Left forelimb (tissue), 1 donor: ENCODE measurements around the gene CCDC192.

Experiments
- DNase-seq: peaks from one replicate; pipeline ENCODE4 v3.0.0-alpha.2; 2018; ENCODE audit warnings: low spot score

CCDC192 gene

DNA sequence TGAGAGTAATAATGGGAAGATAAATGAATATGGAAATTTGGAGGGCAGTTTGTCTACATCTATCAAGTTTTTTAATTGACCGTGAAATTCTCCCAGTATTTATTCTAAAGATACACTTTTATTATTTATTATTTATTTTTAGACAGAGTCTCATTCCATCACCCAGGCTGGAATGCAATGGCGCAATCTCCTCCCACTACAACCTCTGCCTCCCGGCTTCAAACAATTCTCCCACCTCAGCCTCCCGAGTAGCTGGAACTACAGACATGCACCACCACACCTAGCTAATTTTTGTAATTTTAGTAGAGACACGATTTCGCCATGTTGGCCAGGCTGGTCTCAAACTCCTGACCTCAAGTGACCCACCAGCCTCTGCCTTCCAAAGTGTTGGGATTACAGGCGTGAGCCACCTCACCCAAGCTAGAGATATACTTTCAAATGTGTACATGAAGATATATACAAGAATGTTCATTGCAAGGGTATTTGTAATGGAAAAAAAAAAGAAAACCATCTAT lies 282.7 kb downstream of the CCDC192 start:
- DNase-seq, result no peak

DNA sequence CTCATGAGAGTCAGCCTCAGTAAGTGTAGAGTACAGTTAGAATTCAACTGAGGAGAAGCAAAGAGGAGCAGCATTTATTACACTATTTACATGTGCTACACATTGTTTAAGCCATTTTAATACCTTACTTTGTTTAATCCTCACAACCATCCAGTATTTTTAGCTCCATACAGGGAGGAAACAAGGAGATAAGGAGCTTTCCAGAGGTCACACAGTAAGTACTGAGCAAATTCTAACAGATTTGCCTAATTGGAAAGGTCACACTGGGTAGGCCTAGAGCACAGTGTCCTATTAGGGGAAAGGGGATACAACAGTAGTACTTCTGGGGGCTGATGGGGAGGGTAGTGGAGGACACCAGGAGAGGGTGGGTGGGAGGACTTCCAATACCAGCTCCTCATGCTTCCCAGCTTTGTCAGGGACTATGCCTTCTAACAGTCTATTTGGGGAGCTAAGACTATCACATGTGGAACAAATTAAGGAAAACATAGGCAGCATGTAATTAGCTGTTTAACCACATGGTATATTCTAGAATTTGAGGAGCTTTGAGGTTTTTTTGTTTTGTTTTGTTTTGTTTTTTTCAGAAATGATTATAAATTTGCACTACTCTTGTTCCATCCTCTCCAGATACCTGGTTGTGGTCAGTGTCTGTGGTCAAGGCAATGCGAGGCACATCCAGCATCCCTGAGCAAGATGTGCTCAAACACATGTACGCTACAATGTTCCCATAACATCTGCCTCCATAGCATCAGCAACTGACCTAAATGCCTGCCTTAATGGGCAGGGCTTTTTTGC lies 284.4 kb downstream of the CCDC192 start:
- DNase-seq, result no peak

DNA sequence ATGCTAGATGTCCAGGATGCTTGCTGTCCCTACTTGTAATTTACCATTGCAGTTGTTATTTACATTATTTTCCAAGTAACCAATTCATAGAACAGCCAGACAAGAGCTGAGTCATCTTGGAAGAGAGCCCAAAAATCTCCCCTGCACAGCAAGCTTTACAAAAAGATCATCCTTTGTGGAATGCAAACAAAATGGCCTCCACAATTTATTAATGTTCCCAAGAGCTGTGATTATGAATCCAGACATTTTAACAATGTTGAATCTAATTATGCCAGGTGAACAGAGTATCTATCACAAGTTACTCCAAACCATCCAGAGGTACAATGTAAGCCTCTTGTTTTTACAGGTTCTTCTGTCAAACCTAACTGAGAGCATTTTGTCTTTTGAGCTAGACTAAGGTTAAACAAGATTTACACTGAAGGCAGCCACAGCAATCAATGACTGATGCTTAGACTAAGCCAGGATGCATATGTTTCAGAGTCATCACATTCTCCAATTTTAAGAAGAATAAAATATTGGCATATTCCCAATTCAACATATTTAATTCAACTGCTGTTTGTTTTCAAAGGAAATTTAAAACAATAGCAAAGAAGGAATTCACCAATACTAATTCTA lies 285.1 kb downstream of the CCDC192 start:
- DNase-seq, result no peak
